SHP77 treated with DMSO at 0.1 percent for 48 hours (cell line): ENCODE results near the gene HAGHL.

ENCODE experiments used
- DNase-seq: peaks from one replicate; lab custom pipeline; 2025; lab: John Stamatoyannopoulos, UW

Gene HAGHL

GRCh38 chr16:721765-722540 lies 5.0 kb upstream of the HAGHL start:
- no peak for DNase-seq

- DNase-seq = no peak
These were observed 3.9 kb upstream of the HAGHL start for GRCh38 chr16:722835-723633.

- no peak for DNase-seq
These were observed 3.2 kb upstream of the HAGHL start for GRCh38 chr16:723695-724094.

GRCh38 chr16:724188-725040 lies 2.5 kb upstream of the HAGHL start:
- DNase-seq = no peak

- DNase-seq = no peak
These were observed 1.9 kb upstream of the HAGHL start for GRCh38 chr16:725041-725376.

GRCh38 chr16:725463-726187 lies 1.3 kb upstream of the HAGHL start:
- no peak for DNase-seq

- DNase-seq = no peak
These were observed 793 bp upstream of the HAGHL start for GRCh38 chr16:726188-726437.

- DNase-seq = no peak
These were observed 528 bp downstream of the HAGHL start for GRCh38 chr16:727291-727977.

- DNase-seq = no peak
These were observed 1.4 kb downstream of the HAGHL start for GRCh38 chr16:728131-728889.

GRCh38 chr16:728890-729744 lies 2.2 kb downstream of the HAGHL start:
- no peak for DNase-seq

- DNase-seq = no peak
These were observed 3.1 kb downstream of the HAGHL start for GRCh38 chr16:729768-730665.

- DNase-seq = no peak
These were observed 4.0 kb downstream of the HAGHL start for GRCh38 chr16:730666-731509.

GRCh38 chr16:732332-732731 lies 5.4 kb downstream of the HAGHL start:
- DNase-seq = no peak

- DNase-seq = no peak
These were observed 6.0 kb downstream of the HAGHL start for GRCh38 chr16:732936-733335.

GRCh38 chr16:733382-734207 lies 6.7 kb downstream of the HAGHL start:
- no peak for DNase-seq

GRCh38 chr16:734208-734980 lies 7.5 kb downstream of the HAGHL start:
- DNase-seq = no peak
